22Rv1 (cell line): Measurements from ENCODE around the gene U2AF1.
"Not testable (repeated sequence)": the region's sequence is repeated elsewhere in the genome, so short reads cannot be mapped to it uniquely, and the experiment has no call there.

Experiments used
- ZFX ChIP-seq: fragments of 450-650 bp; IDR thresholded peaks from 2 replicates; pipeline ENCODE4 v1.6.1; 2017; ENCODE audit warnings: antibody characterized with exemption, borderline replicate concordance
- TF ChIP-seq, protein P1 (sequence below): fragments of 450-650 bp; IDR thresholded peaks from 2 replicates; pipeline ENCODE4 v1.5.1; 2017; ENCODE audit warnings: mild to moderate bottlenecking

DNA sequence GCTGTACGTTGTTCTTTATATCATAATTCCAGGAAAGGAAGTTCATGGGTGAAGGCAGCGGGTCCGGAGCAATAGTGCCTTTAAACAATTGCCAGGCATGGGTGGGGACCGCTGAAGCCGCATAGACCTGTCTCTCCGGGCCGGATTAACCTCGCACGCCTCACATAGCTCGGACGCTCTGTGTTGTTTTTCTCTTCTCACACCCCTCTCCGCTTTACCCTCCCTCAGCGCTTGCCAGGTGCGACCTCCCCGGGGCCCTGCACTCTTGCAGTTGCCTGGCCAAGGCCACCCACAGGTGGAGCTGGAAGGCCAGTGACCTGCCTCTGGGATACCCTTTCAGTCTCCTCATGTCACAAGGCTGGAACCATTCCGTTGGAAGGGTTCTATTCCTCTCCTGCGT lies 807 bp upstream of the U2AF1 start:
- TF ChIP-seq, protein P1, sequence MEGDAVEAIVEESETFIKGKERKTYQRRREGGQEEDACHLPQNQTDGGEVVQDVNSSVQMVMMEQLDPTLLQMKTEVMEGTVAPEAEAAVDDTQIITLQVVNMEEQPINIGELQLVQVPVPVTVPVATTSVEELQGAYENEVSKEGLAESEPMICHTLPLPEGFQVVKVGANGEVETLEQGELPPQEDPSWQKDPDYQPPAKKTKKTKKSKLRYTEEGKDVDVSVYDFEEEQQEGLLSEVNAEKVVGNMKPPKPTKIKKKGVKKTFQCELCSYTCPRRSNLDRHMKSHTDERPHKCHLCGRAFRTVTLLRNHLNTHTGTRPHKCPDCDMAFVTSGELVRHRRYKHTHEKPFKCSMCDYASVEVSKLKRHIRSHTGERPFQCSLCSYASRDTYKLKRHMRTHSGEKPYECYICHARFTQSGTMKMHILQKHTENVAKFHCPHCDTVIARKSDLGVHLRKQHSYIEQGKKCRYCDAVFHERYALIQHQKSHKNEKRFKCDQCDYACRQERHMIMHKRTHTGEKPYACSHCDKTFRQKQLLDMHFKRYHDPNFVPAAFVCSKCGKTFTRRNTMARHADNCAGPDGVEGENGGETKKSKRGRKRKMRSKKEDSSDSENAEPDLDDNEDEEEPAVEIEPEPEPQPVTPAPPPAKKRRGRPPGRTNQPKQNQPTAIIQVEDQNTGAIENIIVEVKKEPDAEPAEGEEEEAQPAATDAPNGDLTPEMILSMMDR: not testable (repeated sequence)
- not testable (repeated sequence) for TF ChIP-seq ZFX
